Small intestine (tissue), 7 donors: Measurements from ENCODE around the gene TRIM75. TPM values are rescaled to one million over a fixed set of nuclear protein-coding genes. Genes with fewer than 3 reads are reported as not detected.
"Not testable (repeated sequence)": the region's sequence is repeated elsewhere in the genome, so short reads cannot be mapped to it uniquely, and the experiment has no call there.

ENCODE experiments used
- DNase-seq, 2 donors: peaks; one replicate each; pipeline versions ENCODE4 v3.0.0 to v3.0.0-alpha.2; 2013
- FAIRE-seq: peaks from 2 replicates; lab custom pipeline; 2012; peaks lifted over from hg19 to GRCh38; lab: Jason Lieb, UNC
- H3K27ac ChIP-seq, 3 donors: one replicate each; pipeline ENCODE4 v1.5.1; 2013; ENCODE audit warnings: low read length in 2 of 3, mild to moderate bottlenecking in 2 of 3, control low read depth in 1 of 3, inconsistent platforms in 1 of 3, low read depth in 1 of 3, moderate library complexity in 1 of 3
- H3K27me3 ChIP-seq, 3 donors: one replicate each; pipeline ENCODE4 v1.6.1; 2013; ENCODE audit warnings: low read length in 3 of 3, inconsistent platforms in 1 of 3; ENCODE audit not compliant: control insufficient read depth in 3 of 3, insufficient read depth in 3 of 3
- H3K36me3 ChIP-seq, 3 donors: one replicate each; pipeline ENCODE4 v1.6.1; 2013; ENCODE audit warnings: low read length in 3 of 3, inconsistent platforms in 1 of 3, low read depth in 1 of 3, mild to moderate bottlenecking in 1 of 3, moderate library complexity in 1 of 3; ENCODE audit not compliant: control insufficient read depth in 3 of 3, insufficient read depth in 2 of 3
- H3K4me1 ChIP-seq, 3 donors: one replicate each; pipeline ENCODE4 v1.6.1; 2013; ENCODE audit warnings: low read length in 2 of 3, inconsistent platforms in 1 of 3, low read depth in 1 of 3, mild to moderate bottlenecking in 1 of 3, moderate library complexity in 1 of 3; ENCODE audit not compliant: control insufficient read depth in 3 of 3, insufficient read depth in 2 of 3
- H3K4me3 ChIP-seq, 3 donors: one replicate each; pipeline ENCODE4 v1.5.1; 2013; ENCODE audit warnings: low read length in 3 of 3, control low read depth in 1 of 3, inconsistent platforms in 1 of 3, low read depth in 1 of 3, mild to moderate bottlenecking in 1 of 3, moderate library complexity in 1 of 3
- H3K9me3 ChIP-seq, 2 donors: one replicate each; pipeline ENCODE4 v1.6.1; 2013; ENCODE audit warnings: low read depth in 1 of 2, low read length in 1 of 2; ENCODE audit not compliant: control insufficient read depth in 2 of 2, insufficient read depth in 1 of 2
- WGBS, 3 donors: extraction: QIAGEN DNeasy Blood & Tissue Kit; methylation state at CpG; one replicate each; pipeline ENCODE4 v1.1.7; 2013; 5-methylcytosine and 5-hydroxymethylcytosine counted together
- polyA plus RNA-seq, 4 donors: library from polyadenylated mRNA; stranded (reverse) in 3 of 4; unstranded in 1 of 4; fragments of 200-250 nt in 3 of 4; fragments of 120-200 nt in 1 of 4; gene quantifications; one replicate each; pipeline versions ENCODE4 v1.2.1 to v1.2.3, GENCODE V29; 2013
- donor health status: healthy with polysubstance abuse.
- donor health status: control.
- donor health status: control.
- donor health status: Bipolar disorder and iron deficiency.
- donor health status: healthy.

The TRIM75 gene
- polyA plus RNA-seq, 4 donors: not detected

GRCh38 chr4:165013691-165014090 is 40.0 kb upstream of the TRIM75 start:
- Histone ChIP-seq H3K9me3 (no peaks in the 10 kb centered on the region), H3K27me3 (peaks cover 0 to 4% (median 0%) of the 10 kb centered on the region in 3 donors), H3K36me3 (no peaks in the 10 kb centered on the region), H3K4me1 (no peaks in the 10 kb centered on the region), H3K4me3 (no peak overlapping the region), H3K27ac (no peak overlapping the region)
- no peak for DNase-seq
- FAIRE-seq: no peak

GRCh38 chr4:165016971-165017370 is 36.7 kb upstream of the TRIM75 start:
- WGBS, 3 donors: 54 to 59% (median 58%) methylated on average over 5 of the region's 5 CpGs
- Histone ChIP-seq H3K27me3 (no peaks in the 10 kb centered on the region), H3K36me3 (no peaks in the 10 kb centered on the region), H3K27ac (no peak overlapping the region), H3K4me1 (no peaks in the 10 kb centered on the region), H3K4me3 (no peak overlapping the region), H3K9me3 (no peaks in the 10 kb centered on the region)
- DNase-seq: no peak
- FAIRE-seq: no peak

- H3K9me3 ChIP-seq, DNase-seq, H3K4me3 ChIP-seq, H3K4me1 ChIP-seq, H3K27me3 ChIP-seq, H3K36me3 ChIP-seq, H3K27ac ChIP-seq, FAIRE-seq: not testable (repeated sequence)
- WGBS, 3 donors: 85 to 97% (median 95%) methylated on average over 10 to 30 of the region's 30 CpGs
Measured at GRCh38 chr4:165019995-165020394, 33.7 kb upstream of the TRIM75 start.

- not testable (repeated sequence) for DNase-seq, H3K36me3 ChIP-seq, H3K4me1 ChIP-seq, H3K27me3 ChIP-seq, H3K9me3 ChIP-seq, FAIRE-seq, H3K4me3 ChIP-seq, H3K27ac ChIP-seq
- 90 to 94% (median 92%) methylated on average over 8 of the region's 8 CpGs for WGBS, 3 donors
Measured at GRCh38 chr4:165025782-165026181, 27.9 kb upstream of the TRIM75 start.

GRCh38 chr4:165027762-165028402 is 25.8 kb upstream of the TRIM75 start:
- H3K9me3 ChIP-seq: peaks cover 0 to 3% of the 10 kb centered on the region in 2 donors
- H3K27me3 ChIP-seq: no peaks in the 10 kb centered on the region
- no peaks in the 10 kb centered on the region for H3K4me1 ChIP-seq
- no peak overlapping the region for H3K4me3 ChIP-seq
- DNase-seq (no peak), FAIRE-seq (no peak)
- WGBS, 3 donors: 82 to 84% (median 83%) methylated on average over 7 of the region's 7 CpGs
- no peak overlapping the region for H3K27ac ChIP-seq
- no peaks in the 10 kb centered on the region for H3K36me3 ChIP-seq

GRCh38 chr4:165031436-165032211 is 22.0 kb upstream of the TRIM75 start, which contains the start of gene TRIM60:
TSS of gene TRIM60 (plus strand) at chr4:165031999. CDS start at chr4:165040073, 8,074 bp downstream.
- WGBS, 3 donors: 94 to 95% (median 94%) methylated on average over 41 of the region's 41 CpGs
- FAIRE-seq (no peak), DNase-seq (no peak)
- no peak within 1 kb of the TSS for H3K4me3 ChIP-seq
- no peak within 1 kb of the TSS for H3K27ac ChIP-seq
- H3K9me3 ChIP-seq: peaks cover 0 to 3% of the 10 kb centered on the region in 2 donors
- no peaks in the 10 kb centered on the region for H3K27me3 ChIP-seq
- no peaks in the 10 kb centered on the region for H3K36me3 ChIP-seq
- H3K4me1 ChIP-seq: no peaks in the 10 kb centered on the region

GRCh38 chr4:165048170-165048569 is 5.5 kb upstream of the TRIM75 start:
- Histone ChIP-seq H3K9me3 (no peaks in the 10 kb centered on the region), H3K4me1 (peaks cover 0 to 4% (median 0%) of the 10 kb centered on the region in 3 donors), H3K27ac (no peak overlapping the region), H3K27me3 (no peaks in the 10 kb centered on the region), H3K36me3 (no peaks in the 10 kb centered on the region), H3K4me3 (no peak overlapping the region)
- DNase-seq: no peak
- FAIRE-seq: no peak
- 67 to 87% (median 72%) methylated on average over 5 of the region's 5 CpGs for WGBS, 3 donors

GRCh38 chr4:165052627-165053026 is 1.0 kb upstream of the TRIM75 start:
- WGBS, 3 donors: 15 to 47% (median 40%) methylated on average over 3 of the region's 3 CpGs
- FAIRE-seq (no peak), DNase-seq (peak in 1 of 2 donors; percentile 14)
- no peaks in the 10 kb centered on the region for H3K36me3 ChIP-seq
- no peak overlapping the region for H3K4me3 ChIP-seq
- H3K9me3 ChIP-seq: no peaks in the 10 kb centered on the region
- H3K27me3 ChIP-seq: no peaks in the 10 kb centered on the region
- peaks cover 0 to 4% (median 0%) of the 10 kb centered on the region in 3 donors for H3K4me1 ChIP-seq
- H3K27ac ChIP-seq: no peak overlapping the region
